K562 (cell line): Measurements from ENCODE around the gene PPARG. TPM values are rescaled to one million over a fixed set of nuclear protein-coding genes. Genes with fewer than 3 reads are reported as not detected.

ENCODE experiments used
- ATAC-seq: fragments of 200-7000 bp; cut with Tn5 transposase; 3 replicates; pipeline ENCODE4 v1.9.1; 2020; ENCODE audit warnings: moderate library complexity
- BruUV-seq: library from RNA; stranded (reverse); fragments of 400-500 nt; replicated peaks from 2 replicates; lab custom pipeline; 2021; lab: Mats Ljungman, UMichigan
- CTCF ChIA-PET: fragments of 300-600 bp; formaldehyde crosslinking; extraction: SDS; loops from one replicate; lab custom pipeline; 2021; ENCODE audit warnings: low intra/inter-chr PET ratio; lab: Yijun Ruan, JAX
- POLR2A ChIA-PET: fragments of 300-600, 350-650 bp; sonication (Branson Sonifier 250); formaldehyde crosslinking; extraction: SDS; loops from one replicate; lab custom pipeline; 2021; ENCODE audit warnings: antibody characterized with exemption, inconsistent platforms; lab: Yijun Ruan, JAX
- DNase-seq, 4 experiments: peaks; one replicate each; pipeline versions ENCODE4 v3.0.0 to v3.0.0-alpha.2; 2011 to 2018; ENCODE audit warnings: low spot score in 3 of 4, mixed read lengths in 3 of 4; ENCODE audit errors: extremely low read depth in 1 of 4
- FAIRE-seq: peaks from 2 replicates; lab custom pipeline; 2011; peaks lifted over from hg19 to GRCh38; lab: Jason Lieb, UNC
- H2AFZ ChIP-seq: 2 replicates; pipeline ENCODE4 v1.6.0; 2011; ENCODE audit warnings: low read depth, low read length, control low read depth, inconsistent platforms
- H3K27ac ChIP-seq: fragments of 200-600 bp; 3 replicates; pipeline ENCODE4 v1.8.0; 2011; ENCODE audit warnings: low read depth, mild to moderate bottlenecking, control low read depth, inconsistent platforms, low read length, moderate library complexity, mixed read lengths; ENCODE audit errors: extremely low read depth
- H3K27me3 ChIP-seq, 2 experiments: fragments of 300-600 bp in 1 of 2; 2 replicates in 1 of 2; 3 replicates in 1 of 2; pipeline versions ENCODE4 v1.6.0 to v1.8.0; 2011; ENCODE audit warnings: inconsistent platforms in 2 of 2, low read length in 2 of 2, mild to moderate bottlenecking in 1 of 2, mixed read lengths in 1 of 2, moderate library complexity in 1 of 2; ENCODE audit not compliant: control insufficient read depth in 2 of 2, insufficient read depth in 2 of 2
- H3K36me3 ChIP-seq: fragments of 300-600 bp; 3 replicates; pipeline ENCODE4 v1.8.0; 2011; ENCODE audit warnings: mild to moderate bottlenecking, low read length, inconsistent platforms; ENCODE audit not compliant: control insufficient read depth, insufficient read depth
- H3K4me1 ChIP-seq, 2 experiments: fragments of 200-600 bp in 1 of 2; replicated peaks in 1 of 2; 2 replicates in 1 of 2; 3 replicates in 1 of 2; pipeline versions ENCODE4 v1.5.1 to v1.8.0; 2011; ENCODE audit warnings: inconsistent platforms in 2 of 2, low read length in 2 of 2, mild to moderate bottlenecking in 1 of 2, mixed read lengths in 1 of 2, moderate library complexity in 1 of 2; ENCODE audit not compliant: control insufficient read depth in 2 of 2, insufficient read depth in 2 of 2
- H3K4me2 ChIP-seq: 2 replicates; pipeline ENCODE4 v1.6.1; 2011; ENCODE audit warnings: low read length, control low read depth, inconsistent platforms, mixed read lengths; ENCODE audit not compliant: insufficient read depth
- H3K4me3 ChIP-seq: fragments of 200-600 bp; sonication (generic), shearing (Covaris generic); 2 replicates; pipeline ENCODE4 v1.5.1; 2016; ENCODE audit warnings: control low read depth, inconsistent platforms
- H3K79me2 ChIP-seq: fragments of 200-600 bp; 3 replicates; pipeline ENCODE4 v1.8.0; 2011; ENCODE audit warnings: low read length, inconsistent platforms; ENCODE audit not compliant: control insufficient read depth, insufficient read depth
- H3K9ac ChIP-seq, 2 experiments: 2 replicates each; pipeline versions ENCODE4 v1.6.0 to v1.6.1; 2011; ENCODE audit warnings: low read depth in 2 of 2, low read length in 2 of 2, control low read depth in 1 of 2, inconsistent platforms in 1 of 2, mild to moderate bottlenecking in 1 of 2, mixed read lengths in 1 of 2; ENCODE audit not compliant: insufficient read depth in 1 of 2
- H3K9me1 ChIP-seq: one replicate; pipeline ENCODE4 v1.6.0; 2011; ENCODE audit warnings: inconsistent platforms, mild to moderate bottlenecking, low read length, moderate library complexity; ENCODE audit not compliant: control insufficient read depth, insufficient read depth
- H3K9me3 ChIP-seq: replicated peaks from 2 replicates; pipeline ENCODE4 v1.5.1; 2011; ENCODE audit warnings: low read depth, low read length, inconsistent platforms; ENCODE audit not compliant: control insufficient read depth, insufficient read depth
- H4K20me1 ChIP-seq: replicated peaks from 2 replicates; pipeline ENCODE4 v1.6.1; 2011; ENCODE audit warnings: low read length, inconsistent platforms, mixed read lengths; ENCODE audit not compliant: control insufficient read depth, insufficient read depth
- FOXP1 ChIP-seq: sonication (generic); formaldehyde crosslinking; IDR thresholded peaks from 2 replicates; pipeline ENCODE4 v1.8.0; 2022; ENCODE audit warnings: mild to moderate bottlenecking, missing genetic modification reagents
- HNRNPH1 ChIP-seq: fragments of 200-400 bp; formaldehyde crosslinking; optimal IDR thresholded peaks from 2 replicates; pipeline ENCODE3; 2017; ENCODE audit warnings: low read depth, mild to moderate bottlenecking, low read length, moderate library complexity
- LCOR ChIP-seq: sonication (generic); formaldehyde crosslinking; IDR thresholded peaks from 2 replicates; pipeline ENCODE4 v1.8.0; 2022; ENCODE audit warnings: mild to moderate bottlenecking, missing genetic modification reagents
- NONO ChIP-seq, 2 experiments: fragments of 200-400 bp in 1 of 2; fragments of 450-650 bp in 1 of 2; formaldehyde crosslinking in 1 of 2; IDR thresholded peaks; 2 replicates each; pipeline ENCODE4 v1.6.1; 2017; ENCODE audit warnings: low read depth in 2 of 2, mild to moderate bottlenecking in 2 of 2, moderate library complexity in 2 of 2, low read length in 1 of 2
- TEAD1 ChIP-seq, 2 experiments: fragments of 450-650 bp in 1 of 2; sonication (generic) in 1 of 2; formaldehyde crosslinking; IDR thresholded peaks; 2 replicates each; pipeline versions ENCODE4 v1.4.0 to v1.8.0; 2020 to 2022; ENCODE audit warnings: mild to moderate bottlenecking in 2 of 2, missing genetic modification reagents in 1 of 2
- WGBS: fragments of 100-300 bp; shearing (Covaris generic); methylation state at CpG from one replicate; pipeline ENCODE4 v1.1.6; 2016; ENCODE audit warnings: low coverage, mixed read lengths; ENCODE audit not compliant: insufficient coverage; ENCODE audit errors: missing lambda C conversion rate; 5-methylcytosine and 5-hydroxymethylcytosine counted together
- in situ Hi-C: fragments of 300-500 bp; cut with MboI; formaldehyde crosslinking; loops from 4 replicates; pipeline ENCODE4 v1.15.0; 2018; ENCODE audit warnings: inconsistent platforms, mixed read lengths
- intact Hi-C: fragments of 100-400 bp; cut with micrococcal nuclease; formaldehyde crosslinking; loops from 2 replicates; pipeline ENCODE4 v1.14.2; 2022
- polyA plus RNA-seq, 8 experiments: library from polyadenylated mRNA; depleted of rRNA in 4 of 8; stranded (reverse) in 5 of 8; unstranded in 3 of 8; fragments of >200 nt; fragmentation: Nextera tagmentation in 2 of 8; fragmentation: Illumina TruSeq in 1 of 8; extraction: Ambion mirVana in 2 of 8; extraction: Trizol in 1 of 8; gene quantifications; 2 replicates each; pipeline versions ENCODE4 v1.2.1 to v1.2.3, GENCODE V29; 2011 to 2014; ENCODE audit warnings: inconsistent platforms in 1 of 8, missing spikeins in 1 of 8
- total RNA-seq, 7 experiments: library from RNA; depleted of rRNA in 6 of 7; stranded (reverse); fragments of >200 nt in 6 of 7; fragmentation: Illumina TruSeq in 2 of 7; extraction: Trizol in 2 of 7; gene quantifications; 2 replicates each; pipeline versions ENCODE4 v1.2.1 to v1.2.3, GENCODE V29; 2011 to 2021; ENCODE audit warnings: low replicate concordance in 1 of 7
- TF ChIP-seq, protein P1 (sequence below): sonication (generic); formaldehyde crosslinking; IDR thresholded peaks from 2 replicates; pipeline ENCODE4 v1.8.1; 2022; ENCODE audit warnings: missing genetic modification reagents
- TF ChIP-seq, protein P2 (sequence below), 2 experiments: fragments of 450-650 bp; formaldehyde crosslinking in 1 of 2; IDR thresholded peaks; 2 replicates each; pipeline versions ENCODE4 v1.4.0 to v1.6.1; 2014 to 2020; ENCODE audit warnings: mild to moderate bottlenecking in 2 of 2, borderline replicate concordance in 1 of 2, low read depth in 1 of 2
- TF ChIP-seq, protein P3 (sequence below): fragments of 450-650 bp; formaldehyde crosslinking; IDR thresholded peaks from 2 replicates; pipeline ENCODE4 v1.4.0; 2020; ENCODE audit warnings: mild to moderate bottlenecking, mixed read lengths

PPARG gene
- total and polyA plus RNA-seq, 9 of the 15 experiments (the other 6 are each of a cell fraction or from before 2014, with no cell fraction given): not detected

DNA sequence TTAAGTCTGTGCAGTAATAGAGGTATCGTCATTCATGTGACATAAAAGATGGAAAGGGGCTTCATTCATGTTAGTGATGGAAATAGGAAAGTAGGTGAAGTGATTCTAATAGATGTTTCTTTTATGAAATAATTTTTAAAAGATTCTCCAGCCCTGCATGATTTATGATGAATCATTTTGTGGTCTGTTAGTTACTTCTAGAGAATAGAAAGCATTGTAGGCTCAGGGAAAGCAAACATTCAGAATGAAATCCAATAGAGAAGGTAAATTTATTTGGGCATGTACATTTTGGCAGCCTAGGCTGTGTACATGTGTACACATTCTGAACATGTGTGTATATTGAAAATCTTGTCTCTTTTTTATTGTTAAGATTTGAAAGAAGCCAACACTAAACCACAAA is 23.1 kb downstream of the PPARG start:
- no peaks in the 10 kb centered on the region for H3K36me3 ChIP-seq
- H3K4me2 ChIP-seq: no peak overlapping the region
- H3K9me3 ChIP-seq: no peaks in the 10 kb centered on the region
- ATAC-seq: no peak
- no peak overlapping the region for H3K27ac ChIP-seq
- peaks cover 5 to 14% of the 10 kb centered on the region in 2 experiments for H3K27me3 ChIP-seq
- POLR2A ChIA-PET: no interaction called here
- no peak overlapping the region for H3K4me3 ChIP-seq
- intact Hi-C loops (loop anchor here (5.0 kb wide), 1 partner anchor 175 kb away; no protein-coding TSS in a partner anchor), in situ Hi-C loops (no loop called here)
- no peaks in the 10 kb centered on the region for H3K4me1 ChIP-seq
- CTCF ChIA-PET: no interaction called here
- no TSS peak for BruUV-seq
- no peak for DNase-seq
- no peaks in the 10 kb centered on the region for H4K20me1 ChIP-seq
- FAIRE-seq: no peak
- no peaks in the 10 kb centered on the region for H3K79me2 ChIP-seq
- no peak overlapping the region for H3K9ac ChIP-seq
- WGBS: 3% methylated on average over 1 of the region's 1 CpG
- TF ChIP-seq, protein P1, sequence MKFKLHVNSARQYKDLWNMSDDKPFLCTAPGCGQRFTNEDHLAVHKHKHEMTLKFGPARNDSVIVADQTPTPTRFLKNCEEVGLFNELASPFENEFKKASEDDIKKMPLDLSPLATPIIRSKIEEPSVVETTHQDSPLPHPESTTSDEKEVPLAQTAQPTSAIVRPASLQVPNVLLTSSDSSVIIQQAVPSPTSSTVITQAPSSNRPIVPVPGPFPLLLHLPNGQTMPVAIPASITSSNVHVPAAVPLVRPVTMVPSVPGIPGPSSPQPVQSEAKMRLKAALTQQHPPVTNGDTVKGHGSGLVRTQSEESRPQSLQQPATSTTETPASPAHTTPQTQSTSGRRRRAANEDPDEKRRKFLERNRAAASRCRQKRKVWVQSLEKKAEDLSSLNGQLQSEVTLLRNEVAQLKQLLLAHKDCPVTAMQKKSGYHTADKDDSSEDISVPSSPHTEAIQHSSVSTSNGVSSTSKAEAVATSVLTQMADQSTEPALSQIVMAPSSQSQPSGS (CRISPR knock-in tag): no peak
- TF ChIP-seq TEAD1 (CRISPR knock-in tag; IDR thresholded peaks at IDR 0.05) (no peak), HNRNPH1 (no peak), LCOR (CRISPR knock-in tag) (no peak), FOXP1 (CRISPR knock-in tag) (no peak), NONO (IDR thresholded peaks at IDR 0.05; ENCODE audit: low read depth in 2 of 2, low read length in 1 of 2) (no peak)
- TF ChIP-seq, protein P2, sequence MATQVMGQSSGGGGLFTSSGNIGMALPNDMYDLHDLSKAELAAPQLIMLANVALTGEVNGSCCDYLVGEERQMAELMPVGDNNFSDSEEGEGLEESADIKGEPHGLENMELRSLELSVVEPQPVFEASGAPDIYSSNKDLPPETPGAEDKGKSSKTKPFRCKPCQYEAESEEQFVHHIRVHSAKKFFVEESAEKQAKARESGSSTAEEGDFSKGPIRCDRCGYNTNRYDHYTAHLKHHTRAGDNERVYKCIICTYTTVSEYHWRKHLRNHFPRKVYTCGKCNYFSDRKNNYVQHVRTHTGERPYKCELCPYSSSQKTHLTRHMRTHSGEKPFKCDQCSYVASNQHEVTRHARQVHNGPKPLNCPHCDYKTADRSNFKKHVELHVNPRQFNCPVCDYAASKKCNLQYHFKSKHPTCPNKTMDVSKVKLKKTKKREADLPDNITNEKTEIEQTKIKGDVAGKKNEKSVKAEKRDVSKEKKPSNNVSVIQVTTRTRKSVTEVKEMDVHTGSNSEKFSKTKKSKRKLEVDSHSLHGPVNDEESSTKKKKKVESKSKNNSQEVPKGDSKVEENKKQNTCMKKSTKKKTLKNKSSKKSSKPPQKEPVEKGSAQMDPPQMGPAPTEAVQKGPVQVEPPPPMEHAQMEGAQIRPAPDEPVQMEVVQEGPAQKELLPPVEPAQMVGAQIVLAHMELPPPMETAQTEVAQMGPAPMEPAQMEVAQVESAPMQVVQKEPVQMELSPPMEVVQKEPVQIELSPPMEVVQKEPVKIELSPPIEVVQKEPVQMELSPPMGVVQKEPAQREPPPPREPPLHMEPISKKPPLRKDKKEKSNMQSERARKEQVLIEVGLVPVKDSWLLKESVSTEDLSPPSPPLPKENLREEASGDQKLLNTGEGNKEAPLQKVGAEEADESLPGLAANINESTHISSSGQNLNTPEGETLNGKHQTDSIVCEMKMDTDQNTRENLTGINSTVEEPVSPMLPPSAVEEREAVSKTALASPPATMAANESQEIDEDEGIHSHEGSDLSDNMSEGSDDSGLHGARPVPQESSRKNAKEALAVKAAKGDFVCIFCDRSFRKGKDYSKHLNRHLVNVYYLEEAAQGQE (IDR thresholded peaks at IDR 0.05; ENCODE audit: borderline replicate concordance): no peak
- TF ChIP-seq, protein P2 (CRISPR knock-in tag; IDR thresholded peaks at IDR 0.05; ENCODE audit: low read depth): no peak
- TF ChIP-seq, protein P3, sequence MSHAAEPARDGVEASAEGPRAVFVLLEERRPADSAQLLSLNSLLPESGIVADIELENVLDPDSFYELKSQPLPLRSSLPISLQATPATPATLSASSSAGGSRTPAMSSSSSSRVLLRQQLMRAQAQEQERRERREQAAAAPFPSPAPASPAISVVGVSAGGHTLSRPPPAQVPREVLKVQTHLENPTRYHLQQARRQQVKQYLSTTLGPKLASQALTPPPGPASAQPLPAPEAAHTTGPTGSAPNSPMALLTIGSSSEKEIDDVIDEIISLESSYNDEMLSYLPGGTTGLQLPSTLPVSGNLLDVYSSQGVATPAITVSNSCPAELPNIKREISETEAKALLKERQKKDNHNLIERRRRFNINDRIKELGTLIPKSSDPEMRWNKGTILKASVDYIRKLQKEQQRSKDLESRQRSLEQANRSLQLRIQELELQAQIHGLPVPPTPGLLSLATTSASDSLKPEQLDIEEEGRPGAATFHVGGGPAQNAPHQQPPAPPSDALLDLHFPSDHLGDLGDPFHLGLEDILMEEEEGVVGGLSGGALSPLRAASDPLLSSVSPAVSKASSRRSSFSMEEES (CRISPR knock-in tag): no peak
- H2AFZ ChIP-seq: no peak overlapping the region
- H3K9me1 ChIP-seq: no peaks in the 10 kb centered on the region
